A673 (cell line): ENCODE measurements around the gene RNF8. TPM values are rescaled to one million over a fixed set of nuclear protein-coding genes. Genes with fewer than 3 reads are reported as not detected.

Source experiments
- BruUV-seq: library from RNA; stranded (reverse); fragments of 400-500 nt; replicated peaks from 2 replicates; lab custom pipeline; 2021; lab: Mats Ljungman, UMichigan
- CTCF ChIA-PET: fragments of 300-600 bp; sonication (Branson Sonifier 250); formaldehyde crosslinking; loops from one replicate; lab custom pipeline; 2022; ENCODE audit warnings: antibody characterized with exemption; lab: Charles Lee
- POLR2A ChIA-PET: fragments of 300-600 bp; sonication (Branson Sonifier 250); formaldehyde crosslinking; loops from one replicate; lab custom pipeline; 2022; ENCODE audit warnings: antibody characterized with exemption; ENCODE audit not compliant: low non-redundant PET; lab: Charles Lee
- DNase-seq: peaks from one replicate; pipeline ENCODE4 v3.0.0-alpha.2; 2015; ENCODE audit warnings: low spot score
- H3K27ac ChIP-seq: fragments of 200-600 bp; sonication (generic); 2 replicates; pipeline ENCODE4 v1.5.1; 2016; ENCODE audit warnings: mixed run types, low read depth, mild to moderate bottlenecking, mixed read lengths, antibody characterized with exemption, low read length; ENCODE audit not compliant: poor library complexity, severe bottlenecking
- H3K27me3 ChIP-seq: fragments of 200-600 bp; sonication (generic); replicated peaks from 2 replicates; pipeline ENCODE4 v1.6.1; 2017; ENCODE audit warnings: mixed run types, low read depth, mild to moderate bottlenecking, mixed read lengths, antibody characterized with exemption, low read length; ENCODE audit not compliant: insufficient read depth, poor library complexity
- H3K36me3 ChIP-seq: fragments of 200-600 bp; sonication (generic); 2 replicates; pipeline ENCODE4 v1.6.1; 2016; ENCODE audit warnings: mixed run types, mild to moderate bottlenecking, mixed read lengths, antibody characterized with exemption, low read length; ENCODE audit not compliant: insufficient read depth, poor library complexity, severe bottlenecking
- H3K4me1 ChIP-seq: fragments of 200-600 bp; sonication (generic); 2 replicates; pipeline ENCODE4 v1.6.1; 2017; ENCODE audit warnings: mixed run types, mild to moderate bottlenecking, mixed read lengths, antibody characterized with exemption, low read length; ENCODE audit not compliant: insufficient read depth, poor library complexity, severe bottlenecking
- H3K4me3 ChIP-seq: fragments of 200-600 bp; sonication (generic); 2 replicates; pipeline ENCODE4 v1.5.1; 2016; ENCODE audit warnings: low read depth, mixed run types, mild to moderate bottlenecking, mixed read lengths, low read length; ENCODE audit not compliant: poor library complexity, severe bottlenecking
- H3K9me3 ChIP-seq: fragments of 200-600 bp; sonication (generic); 2 replicates; pipeline ENCODE4 v1.6.1; 2016; ENCODE audit warnings: mixed run types, low read depth, mild to moderate bottlenecking, mixed read lengths, antibody characterized with exemption, low read length; ENCODE audit not compliant: poor library complexity, severe bottlenecking
- EZH2 ChIP-seq: fragments of 200-600 bp; sonication (generic); IDR thresholded peaks from 2 replicates; pipeline ENCODE4 v1.6.1; 2017; ENCODE audit warnings: borderline replicate concordance, low read depth, mild to moderate bottlenecking, mixed read lengths, antibody characterized with exemption, low read length; ENCODE audit not compliant: poor library complexity, severe bottlenecking
- intact Hi-C: fragments of 100-400 bp; cut with micrococcal nuclease; formaldehyde crosslinking; loops from one replicate; pipeline ENCODE4 v1.10.0; 2022; ENCODE audit not compliant: unreplicated experiment
- total RNA-seq: library from RNA; stranded (reverse); gene quantifications from 2 replicates; pipeline ENCODE4 v1.2.3, GENCODE V29; 2021
- TF ChIP-seq, protein P1 (sequence below): fragments of 300-800, 200-600 bp; sonication (generic); conservative IDR thresholded peaks from 2 replicates; pipeline ENCODE4 v1.5.1; 2017; ENCODE audit warnings: low read depth, mild to moderate bottlenecking, antibody characterized with exemption, low read length, moderate library complexity, mixed read lengths

RNF8 gene
- total RNA-seq, 1 experiment from 2014 or later: 25.6 TPM

DNA sequence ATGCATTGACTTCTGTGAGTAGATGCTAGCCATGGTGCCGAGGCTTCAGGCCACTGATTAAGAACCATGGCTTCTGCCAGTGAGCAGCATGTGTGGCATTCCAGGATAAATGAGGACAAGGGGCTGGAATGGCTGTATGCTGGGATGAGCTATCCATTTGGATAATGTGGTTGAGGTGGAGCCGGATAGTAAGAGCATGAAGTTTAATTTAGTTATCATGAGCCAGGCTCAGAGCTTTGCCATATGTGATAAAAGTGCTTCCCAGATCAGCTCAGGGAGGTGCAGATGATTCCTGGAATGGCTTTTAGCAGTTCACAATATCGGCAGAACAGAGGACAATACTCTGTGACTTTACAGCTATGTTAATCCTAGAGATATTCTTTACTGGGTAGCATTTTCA is 34.6 kb upstream of the RNF8 start:
- Histone ChIP-seq H3K27ac (no peak overlapping the region), H3K9me3 (no peaks in the 10 kb centered on the region), H3K4me3 (no peak overlapping the region), H3K27me3 (no peaks in the 10 kb centered on the region), H3K36me3 (peaks cover 32% of the 10 kb centered on the region), H3K4me1 (peaks cover 9% of the 10 kb centered on the region)
- no peak for TF ChIP-seq EZH2
- TF ChIP-seq, protein P1, sequence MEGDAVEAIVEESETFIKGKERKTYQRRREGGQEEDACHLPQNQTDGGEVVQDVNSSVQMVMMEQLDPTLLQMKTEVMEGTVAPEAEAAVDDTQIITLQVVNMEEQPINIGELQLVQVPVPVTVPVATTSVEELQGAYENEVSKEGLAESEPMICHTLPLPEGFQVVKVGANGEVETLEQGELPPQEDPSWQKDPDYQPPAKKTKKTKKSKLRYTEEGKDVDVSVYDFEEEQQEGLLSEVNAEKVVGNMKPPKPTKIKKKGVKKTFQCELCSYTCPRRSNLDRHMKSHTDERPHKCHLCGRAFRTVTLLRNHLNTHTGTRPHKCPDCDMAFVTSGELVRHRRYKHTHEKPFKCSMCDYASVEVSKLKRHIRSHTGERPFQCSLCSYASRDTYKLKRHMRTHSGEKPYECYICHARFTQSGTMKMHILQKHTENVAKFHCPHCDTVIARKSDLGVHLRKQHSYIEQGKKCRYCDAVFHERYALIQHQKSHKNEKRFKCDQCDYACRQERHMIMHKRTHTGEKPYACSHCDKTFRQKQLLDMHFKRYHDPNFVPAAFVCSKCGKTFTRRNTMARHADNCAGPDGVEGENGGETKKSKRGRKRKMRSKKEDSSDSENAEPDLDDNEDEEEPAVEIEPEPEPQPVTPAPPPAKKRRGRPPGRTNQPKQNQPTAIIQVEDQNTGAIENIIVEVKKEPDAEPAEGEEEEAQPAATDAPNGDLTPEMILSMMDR: no peak
- DNase-seq: no peak
- ChIA-PET POLR2A (no interaction called here), CTCF (no interaction called here)
- intact Hi-C loops: no loop called here
- no TSS peak for BruUV-seq

DNA sequence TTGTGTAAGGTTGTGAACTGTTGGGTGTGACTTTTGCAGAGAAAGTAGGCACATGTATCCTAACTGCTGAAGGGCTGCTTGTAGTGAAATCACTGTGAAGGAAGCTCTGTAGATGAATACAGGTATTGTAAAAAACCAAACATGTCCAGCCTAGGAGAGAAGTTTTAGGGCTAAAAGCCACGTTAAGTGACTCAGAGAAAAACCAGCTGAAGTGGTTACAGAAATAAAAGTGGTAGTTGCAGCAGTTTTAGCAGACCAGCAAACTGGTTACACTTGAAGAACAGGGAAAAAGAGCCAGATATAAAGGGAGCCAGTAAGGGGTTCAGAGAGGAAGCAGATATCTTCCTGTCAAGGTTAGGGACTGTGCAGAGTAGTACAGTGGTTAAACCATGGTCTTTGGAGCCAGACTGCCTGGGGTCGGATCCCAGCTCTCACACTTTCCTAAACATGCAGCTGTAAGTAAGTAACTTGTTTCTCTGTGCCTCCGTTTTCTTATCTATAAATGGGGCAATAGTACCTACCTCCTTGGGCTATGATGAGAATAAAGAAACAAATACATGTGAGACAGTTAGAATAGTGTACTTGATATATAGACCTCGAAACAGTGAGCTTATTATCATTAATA is 33.8 kb upstream of the RNF8 start:
- ChIA-PET POLR2A (interaction anchor here (0.5 kb wide), 1 partner anchor 94 kb away, joined by 3 read pairs; no protein-coding TSS in a partner anchor), CTCF (no interaction called here)
- no peaks in the 10 kb centered on the region for H3K9me3 ChIP-seq
- no peaks in the 10 kb centered on the region for H3K27me3 ChIP-seq
- no peak for TF ChIP-seq EZH2
- TF ChIP-seq, protein P1: no peak
- no TSS peak for BruUV-seq
- peaks cover 10% of the 10 kb centered on the region for H3K4me1 ChIP-seq
- intact Hi-C loops: no loop called here
- no peak for DNase-seq
- no peak overlapping the region for H3K4me3 ChIP-seq
- no peak overlapping the region for H3K27ac ChIP-seq
- peaks cover 32% of the 10 kb centered on the region for H3K36me3 ChIP-seq

DNA sequence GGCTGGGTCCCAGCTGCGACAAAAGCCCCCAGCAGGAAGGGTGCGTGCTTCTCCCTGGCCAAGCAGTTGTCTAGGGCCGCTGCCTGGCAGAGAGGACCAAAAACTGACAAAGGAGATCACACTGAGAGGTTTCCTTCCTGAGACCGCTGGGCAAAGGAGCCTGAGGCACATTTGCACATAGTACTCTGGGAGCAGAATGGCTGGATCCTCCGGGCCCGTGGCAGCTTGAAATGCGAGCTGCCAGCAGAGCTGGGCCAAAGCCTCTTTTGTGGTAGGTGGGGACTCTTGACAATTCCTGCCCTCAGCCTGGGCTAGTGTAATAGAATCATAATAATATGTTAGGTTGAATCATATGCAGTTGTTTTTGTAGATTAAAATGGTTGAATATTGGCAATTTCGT is 33.1 kb upstream of the RNF8 start:
- no TSS peak for BruUV-seq
- H3K27me3 ChIP-seq: no peaks in the 10 kb centered on the region
- intact Hi-C loops: no loop called here
- H3K27ac ChIP-seq: no peak overlapping the region
- CTCF ChIA-PET: no interaction called here
- TF ChIP-seq, protein P1: no peak
- no peak for TF ChIP-seq EZH2
- DNase-seq: no peak
- peaks cover 10% of the 10 kb centered on the region for H3K4me1 ChIP-seq
- POLR2A ChIA-PET: interaction anchor here (0.5 kb wide), 1 partner anchor 95 kb away, joined by 3 read pairs; no protein-coding TSS in a partner anchor
- H3K4me3 ChIP-seq: no peak overlapping the region
- H3K36me3 ChIP-seq: peaks cover 30% of the 10 kb centered on the region
- no peaks in the 10 kb centered on the region for H3K9me3 ChIP-seq
